Esophagus muscularis mucosa (tissue), 3 donors: ENCODE measurements around the gene ZNF213.

Experiments
- POLR2A ChIP-seq: fragments of 450-650 bp; IDR thresholded peaks from one replicate; pipeline ENCODE4 v1.6.1; 2017; ENCODE audit warnings: antibody characterized with exemption, moderate library complexity, mild to moderate bottlenecking, low read depth
- TF ChIP-seq, protein P1 (sequence below), 3 experiments: fragments of 200-600 bp in 2 of 3; fragments of 450-650 bp in 1 of 3; sonication (generic) in 2 of 3; IDR thresholded peaks; one replicate each; pipeline ENCODE4 v1.5.1; 2017 to 2019; ENCODE audit warnings: antibody characterized with exemption in 3 of 3, mild to moderate bottlenecking in 2 of 3, moderate library complexity in 1 of 3

DNA sequence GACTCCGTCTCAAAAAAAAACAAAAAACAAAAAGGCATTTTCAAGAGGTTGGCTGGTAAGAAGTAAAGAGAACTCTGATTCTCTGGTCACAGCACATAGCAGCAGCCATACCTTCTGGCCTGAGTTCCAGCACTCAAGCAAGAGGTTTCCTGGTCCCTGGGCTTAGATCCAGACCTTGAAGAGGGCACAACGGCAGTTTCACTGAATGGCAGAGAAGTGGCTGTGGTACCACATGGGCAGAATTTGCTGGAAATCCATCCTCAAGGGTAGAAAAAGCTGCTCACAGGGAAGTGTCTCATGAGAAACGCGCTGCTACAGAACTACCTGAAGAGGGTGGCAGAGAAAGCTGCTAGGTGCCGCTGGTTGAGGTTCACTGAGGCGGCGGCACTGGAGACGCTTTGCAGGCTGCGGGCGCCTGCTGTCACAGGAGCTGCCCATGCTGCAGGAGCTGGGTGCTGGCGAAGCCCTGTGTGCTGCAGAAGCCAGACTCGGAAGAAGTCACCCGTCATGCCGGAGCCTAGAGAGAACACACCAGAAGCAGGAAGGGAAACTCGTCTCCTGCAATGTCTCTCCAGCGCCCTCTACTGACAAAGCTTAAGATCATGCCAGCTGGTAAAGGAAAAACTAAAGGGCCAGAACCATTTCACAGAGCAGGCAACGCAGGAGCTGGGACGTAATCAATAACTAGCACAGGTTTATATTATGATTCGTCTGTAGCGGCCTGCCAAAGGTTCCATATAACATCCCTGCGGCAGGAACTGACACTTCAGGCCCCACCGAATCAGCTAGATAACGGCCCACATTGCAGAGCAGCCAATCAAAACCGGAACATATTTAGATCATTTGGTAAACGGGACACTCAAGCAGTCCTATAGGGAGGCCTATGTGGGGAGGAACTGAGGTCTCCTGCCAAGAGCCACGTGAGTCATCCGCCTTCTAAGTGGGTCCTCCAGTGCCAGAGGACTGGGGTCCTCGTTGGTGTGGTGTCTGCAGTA, 5.4 kb upstream of the ZNF213 start:
- TF ChIP-seq, protein P1, sequence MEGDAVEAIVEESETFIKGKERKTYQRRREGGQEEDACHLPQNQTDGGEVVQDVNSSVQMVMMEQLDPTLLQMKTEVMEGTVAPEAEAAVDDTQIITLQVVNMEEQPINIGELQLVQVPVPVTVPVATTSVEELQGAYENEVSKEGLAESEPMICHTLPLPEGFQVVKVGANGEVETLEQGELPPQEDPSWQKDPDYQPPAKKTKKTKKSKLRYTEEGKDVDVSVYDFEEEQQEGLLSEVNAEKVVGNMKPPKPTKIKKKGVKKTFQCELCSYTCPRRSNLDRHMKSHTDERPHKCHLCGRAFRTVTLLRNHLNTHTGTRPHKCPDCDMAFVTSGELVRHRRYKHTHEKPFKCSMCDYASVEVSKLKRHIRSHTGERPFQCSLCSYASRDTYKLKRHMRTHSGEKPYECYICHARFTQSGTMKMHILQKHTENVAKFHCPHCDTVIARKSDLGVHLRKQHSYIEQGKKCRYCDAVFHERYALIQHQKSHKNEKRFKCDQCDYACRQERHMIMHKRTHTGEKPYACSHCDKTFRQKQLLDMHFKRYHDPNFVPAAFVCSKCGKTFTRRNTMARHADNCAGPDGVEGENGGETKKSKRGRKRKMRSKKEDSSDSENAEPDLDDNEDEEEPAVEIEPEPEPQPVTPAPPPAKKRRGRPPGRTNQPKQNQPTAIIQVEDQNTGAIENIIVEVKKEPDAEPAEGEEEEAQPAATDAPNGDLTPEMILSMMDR (IDR thresholded peaks at IDR 0.05): peak; percentile 86 to 90 (median 89)
- no peak for TF ChIP-seq POLR2A
